Measurements from ENCODE around the gene TNFSF13. TPM values are rescaled to one million over a fixed set of nuclear protein-coding genes. Genes with fewer than 3 reads are reported as not detected.
A peak's percentile ranks its signal among the peaks of the same experiment; 100 is the strongest.
"Not testable (repeated sequence)": the region's sequence is repeated elsewhere in the genome, so short reads cannot be mapped to it uniquely, and the experiment has no call there.

The TNFSF13 gene
- total RNA-seq, 2 experiments from 2014 or later = 2.1 to 2.6 TPM

DNA sequence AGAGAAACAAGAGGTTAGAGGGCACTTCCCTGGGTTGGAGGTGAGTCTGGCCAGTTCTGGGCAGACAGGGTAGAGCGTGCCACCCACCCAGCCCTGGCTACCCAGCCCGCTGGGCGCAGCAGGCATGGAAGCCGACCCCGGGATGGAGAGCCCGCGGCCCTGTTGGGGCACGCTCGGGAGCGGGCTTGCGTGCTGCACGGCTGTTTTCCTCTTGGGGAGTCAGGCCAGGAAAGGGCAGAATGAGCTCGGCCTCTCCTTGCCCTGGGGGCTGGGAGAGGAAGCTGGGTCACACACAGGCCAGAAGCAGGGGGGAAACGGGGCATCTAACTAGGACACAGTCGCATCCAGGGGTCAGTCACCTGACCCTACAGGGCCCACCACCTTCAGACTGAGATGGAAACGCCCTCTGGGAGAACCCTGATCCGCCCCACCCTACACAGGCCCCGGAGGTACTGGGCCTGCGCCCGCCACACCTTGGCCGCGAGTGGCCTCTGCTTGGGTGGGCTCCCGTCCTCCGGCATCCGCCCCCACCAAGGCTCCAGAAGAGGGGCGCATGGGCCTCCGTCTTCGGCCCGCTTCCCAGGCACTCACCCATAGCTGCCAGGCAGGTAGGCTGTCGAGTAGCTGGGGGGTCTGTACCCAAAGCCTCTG is 30.1 kb downstream of the TNFSF13 start:
- intact Hi-C loops (cut with micrococcal nuclease) = loop anchor here (1.0 kb wide), 2 partner anchors 74 to 232 kb away; no protein-coding TSS in a partner anchor
- H3K27me3 Mint-ChIP-seq (ENCODE audit: low read depth) = no peaks in the 10 kb centered on the region
- no peak for DNase-seq
- H3K4me3 Mint-ChIP-seq = no peak overlapping the region
- peaks cover 21% of the 10 kb centered on the region for H3K4me1 Mint-ChIP-seq (ENCODE audit: low read depth)
- CTCF ChIA-PET = interaction anchor here (0.6 to 1.9 kb wide), 19 partner anchors 10 to 251 kb away, joined by 3 to 14 read pairs (median 5); partner anchors contain the start of genes FXR2, SAT2 and TMEM95
- peaks cover 33% of the 10 kb centered on the region for H3K36me3 Mint-ChIP-seq (ENCODE audit: low read depth)
- H3K27ac Mint-ChIP-seq = no peak overlapping the region
- H3K9me3 Mint-ChIP-seq = no peaks in the 10 kb centered on the region

DNA sequence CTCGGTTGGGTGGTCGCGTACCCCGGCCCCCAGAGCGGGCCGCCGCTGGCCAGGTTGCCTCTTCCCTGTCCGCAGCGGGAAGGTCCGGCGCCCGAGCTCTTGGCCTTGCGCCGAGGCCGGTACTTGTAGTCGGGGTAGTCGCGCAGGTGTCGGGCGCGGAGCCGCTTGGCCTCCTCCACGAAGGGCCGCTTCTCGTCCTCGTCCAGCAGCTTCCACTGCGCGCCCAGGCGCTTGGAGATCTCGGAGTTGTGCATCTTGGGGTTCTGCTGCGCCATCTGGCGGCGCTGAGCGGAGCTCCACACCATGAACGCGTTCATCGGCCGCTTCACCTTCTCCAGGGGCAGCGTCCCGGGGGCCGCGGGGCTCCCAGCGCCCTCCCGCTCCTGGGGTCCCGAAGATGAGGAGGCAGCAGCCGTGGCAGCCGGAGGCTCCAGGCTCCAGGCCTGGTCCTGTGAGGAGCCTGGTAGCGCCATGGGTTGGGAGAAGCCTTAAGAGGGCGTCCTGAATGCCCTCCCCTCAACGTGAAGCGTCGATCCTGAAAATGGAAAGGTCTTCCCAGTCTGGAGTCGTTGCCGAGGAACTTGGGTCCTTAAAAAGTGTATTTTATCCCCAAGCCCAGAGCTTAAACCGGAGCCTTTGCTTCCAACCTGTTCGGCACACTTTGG is 30.8 kb downstream of the TNFSF13 start:
- DNase-seq = peak; percentile 74
- Mint-ChIP-seq H3K4me3 (no peak overlapping the region), H3K27ac (no peak overlapping the region), H3K4me1 (ENCODE audit: low read depth) (peaks cover 21% of the 10 kb centered on the region), H3K9me3 (no peaks in the 10 kb centered on the region), H3K27me3 (ENCODE audit: low read depth) (no peaks in the 10 kb centered on the region), H3K36me3 (ENCODE audit: low read depth) (peaks cover 31% of the 10 kb centered on the region)
- intact Hi-C loops (cut with micrococcal nuclease) = loop anchor here (1.0 kb wide), 2 partner anchors 75 to 233 kb away; no protein-coding TSS in a partner anchor
- CTCF ChIA-PET = interaction anchor here (0.6 to 1.9 kb wide), 19 partner anchors 10 to 252 kb away, joined by 3 to 14 read pairs (median 5); partner anchors contain the start of genes FXR2, SAT2 and TMEM95

DNA sequence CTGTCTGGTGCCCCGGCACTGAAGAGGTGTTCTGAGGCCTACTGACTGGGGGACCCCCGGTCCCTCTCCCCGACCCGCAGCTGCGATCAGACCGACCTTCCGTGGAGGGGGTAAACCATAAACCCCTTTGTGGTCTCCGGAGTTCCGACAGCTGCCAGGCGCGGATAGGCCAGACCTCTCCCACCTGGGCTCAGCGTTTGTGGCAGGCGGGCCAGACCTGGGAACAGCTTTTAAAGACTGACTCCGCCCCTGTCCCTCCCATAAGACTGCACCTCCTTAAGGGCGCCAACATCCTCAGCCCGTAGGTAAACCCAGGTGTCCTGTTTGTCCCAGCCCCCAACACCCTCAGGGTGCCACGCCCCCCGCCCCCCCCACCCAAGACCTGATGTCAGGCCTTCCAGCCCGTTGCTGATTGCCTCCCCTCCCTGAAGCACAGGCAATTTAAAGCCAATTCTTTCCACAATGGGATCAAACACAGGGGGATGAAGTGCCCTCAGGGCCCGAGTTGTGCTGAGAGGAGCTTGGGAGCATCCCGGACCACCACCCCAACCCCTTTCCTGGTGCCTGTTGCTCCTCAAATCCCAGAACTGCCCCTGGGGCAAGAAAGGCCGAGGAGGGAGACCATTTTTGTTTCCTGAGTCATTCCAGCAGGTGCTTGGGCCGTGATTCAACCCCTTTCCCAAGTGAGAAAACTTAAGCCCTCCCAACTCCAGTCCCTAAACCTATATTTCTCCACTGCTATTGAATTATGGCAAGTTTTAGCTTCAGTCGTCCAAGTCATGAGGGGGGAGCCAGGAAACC is 31.5 kb downstream of the TNFSF13 start, which contains the start of gene SOX15:
TSS of gene SOX15 (minus strand) at position 204 of the 801 bp plus-strand sequence. CDS start 418 bp downstream, outside the sequence.
- peaks cover 28% of the 10 kb centered on the region for H3K36me3 Mint-ChIP-seq (ENCODE audit: low read depth)
- peak within 1 kb of the TSS; percentile 30 for H3K27ac Mint-ChIP-seq
- CTCF ChIA-PET = interaction anchor here (1.0 to 1.9 kb wide), 13 partner anchors 11 to 253 kb away, joined by 3 to 14 read pairs (median 6); partner anchors contain the start of genes FXR2, SAT2 and TMEM95
- peaks cover 13% of the 10 kb centered on the region for H3K4me1 Mint-ChIP-seq (ENCODE audit: low read depth)
- DNase-seq = no peak
- H3K4me3 Mint-ChIP-seq = no peak within 1 kb of the TSS
- no peaks in the 10 kb centered on the region for H3K9me3 Mint-ChIP-seq
- intact Hi-C loops (cut with micrococcal nuclease) = loop anchor here (1.0 kb wide), 2 partner anchors 76 to 234 kb away; no protein-coding TSS in a partner anchor
- no peaks in the 10 kb centered on the region for H3K27me3 Mint-ChIP-seq (ENCODE audit: low read depth)

DNA sequence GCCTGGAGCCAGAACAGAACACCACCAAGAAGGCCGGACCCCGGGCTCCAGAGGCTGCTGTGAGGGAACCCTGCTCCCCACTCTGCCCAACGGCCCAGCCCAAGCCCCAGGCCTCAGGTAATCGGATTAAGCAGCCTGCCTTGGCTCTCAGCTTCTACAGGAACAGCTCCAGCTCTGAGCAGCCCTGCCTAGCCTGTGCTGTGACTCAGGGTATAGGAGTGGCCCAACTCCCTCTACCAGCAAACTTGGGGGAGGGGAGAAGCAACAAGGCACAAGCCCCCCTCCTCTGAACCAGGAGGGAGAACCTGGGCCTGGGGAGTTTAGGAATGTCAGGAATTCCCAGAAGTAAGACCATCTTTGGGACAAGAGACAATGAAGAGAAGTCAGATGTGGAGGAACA is 32.2 kb downstream of the TNFSF13 start:
- H3K36me3 Mint-ChIP-seq (ENCODE audit: low read depth) = peaks cover 31% of the 10 kb centered on the region
- H3K4me3 Mint-ChIP-seq = no peak overlapping the region
- H3K9me3 Mint-ChIP-seq = no peaks in the 10 kb centered on the region
- no peaks in the 10 kb centered on the region for H3K27me3 Mint-ChIP-seq (ENCODE audit: low read depth)
- no peak for DNase-seq
- peak overlapping the region; percentile 30 for H3K27ac Mint-ChIP-seq
- H3K4me1 Mint-ChIP-seq (ENCODE audit: low read depth) = peaks cover 7% of the 10 kb centered on the region
- intact Hi-C loops (cut with micrococcal nuclease) = no loop called here
- CTCF ChIA-PET = no interaction called here

DNA sequence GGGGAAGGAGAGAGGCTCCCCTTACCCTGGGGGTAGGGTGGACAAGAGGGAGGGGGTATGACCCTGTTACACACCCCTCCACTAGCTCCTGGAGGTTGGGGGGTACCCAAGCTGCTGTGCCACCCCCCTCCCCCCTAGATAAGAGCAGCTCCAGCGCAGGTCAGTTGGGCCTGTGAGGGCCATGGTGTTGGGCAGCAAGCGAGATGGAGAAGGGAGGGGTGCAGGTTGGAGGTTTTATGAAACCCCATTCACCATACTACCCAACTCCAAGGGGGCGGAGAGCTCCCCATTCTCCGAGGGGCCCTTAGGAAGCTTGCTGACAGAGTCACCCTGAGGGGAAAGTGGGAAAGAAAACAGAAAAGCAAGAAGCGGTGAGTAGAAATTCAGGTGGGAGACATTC is 33.0 kb downstream of the TNFSF13 start:
- no peak for DNase-seq
- Mint-ChIP-seq H3K27me3 (ENCODE audit: low read depth) (no peaks in the 10 kb centered on the region), H3K9me3 (no peaks in the 10 kb centered on the region), H3K4me3 (no peak overlapping the region), H3K27ac (no peak overlapping the region), H3K36me3 (ENCODE audit: low read depth) (peaks cover 32% of the 10 kb centered on the region), H3K4me1 (ENCODE audit: low read depth) (peaks cover 4% of the 10 kb centered on the region)
- CTCF ChIA-PET = interaction anchor here (0.5 kb wide), 1 partner anchor 46 kb away, joined by 3 read pairs; no protein-coding TSS in a partner anchor
- intact Hi-C loops (cut with micrococcal nuclease) = no loop called here

DNA sequence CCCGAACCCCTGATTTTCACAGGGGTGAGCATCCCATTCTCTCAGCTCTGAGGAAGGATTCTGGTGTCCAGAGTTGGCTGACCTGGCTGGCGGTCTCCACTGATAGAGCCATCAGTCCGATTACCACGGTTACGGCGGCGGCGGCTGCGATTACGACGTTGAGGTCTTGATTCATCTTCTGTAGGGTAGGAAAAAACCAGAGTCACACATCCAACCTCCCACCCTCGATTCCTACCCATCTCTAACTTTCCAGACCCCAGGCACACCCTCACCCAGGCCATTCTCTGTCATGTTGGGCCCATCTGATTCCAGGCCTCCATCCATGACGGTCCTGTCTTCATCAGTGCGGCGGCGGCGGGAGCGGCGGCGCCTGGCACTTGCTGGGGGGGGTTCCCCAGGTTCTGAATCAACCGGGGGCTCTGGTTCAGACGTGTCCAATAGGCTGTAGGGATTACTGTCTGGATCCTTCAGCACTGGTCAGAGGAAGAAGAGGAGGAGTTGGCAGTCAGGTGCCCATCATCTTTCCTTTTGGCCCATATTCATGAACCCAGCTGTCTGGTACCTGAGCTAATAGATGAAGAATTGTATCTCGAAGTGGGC is 34.0 kb downstream of the TNFSF13 start:
- Mint-ChIP-seq H3K4me3 (no peak overlapping the region), H3K27ac (no peak overlapping the region), H3K27me3 (ENCODE audit: low read depth) (no peaks in the 10 kb centered on the region), H3K4me1 (ENCODE audit: low read depth) (peaks cover 2% of the 10 kb centered on the region), H3K9me3 (no peaks in the 10 kb centered on the region), H3K36me3 (ENCODE audit: low read depth) (peaks cover 37% of the 10 kb centered on the region)
- CTCF ChIA-PET = no interaction called here
- DNase-seq = no peak
- intact Hi-C loops (cut with micrococcal nuclease) = no loop called here

DNA sequence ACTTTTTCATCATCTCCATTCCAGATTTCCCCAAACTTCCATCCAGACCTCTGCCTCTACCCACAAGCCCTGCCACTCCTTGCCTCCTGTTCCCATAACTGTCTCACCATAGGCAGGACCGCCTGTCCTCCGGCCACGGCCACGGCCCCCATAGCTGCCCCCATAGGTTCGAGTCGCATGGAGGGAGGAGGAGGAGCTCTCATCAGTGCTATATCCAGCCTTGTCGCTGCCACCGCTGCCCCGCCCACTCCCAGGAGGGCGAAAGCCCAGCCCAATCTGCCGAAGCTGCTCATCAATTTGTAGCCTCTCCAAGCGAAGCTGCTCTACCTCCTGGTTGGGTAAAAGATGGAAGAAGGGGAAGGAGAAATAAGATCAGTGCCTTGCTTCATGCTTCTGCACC is 34.7 kb downstream of the TNFSF13 start:
- peaks cover 35% of the 10 kb centered on the region for H3K36me3 Mint-ChIP-seq (ENCODE audit: low read depth)
- CTCF ChIA-PET = interaction anchor here (1.4 kb wide), 1 partner anchor 8 kb away, joined by 3 read pairs; no protein-coding TSS in a partner anchor
- no peak for DNase-seq
- intact Hi-C loops (cut with micrococcal nuclease) = no loop called here
- H3K4me3 Mint-ChIP-seq = no peak overlapping the region
- H3K4me1 Mint-ChIP-seq (ENCODE audit: low read depth) = peaks cover 2% of the 10 kb centered on the region
- no peaks in the 10 kb centered on the region for H3K27me3 Mint-ChIP-seq (ENCODE audit: low read depth)
- H3K9me3 Mint-ChIP-seq = no peaks in the 10 kb centered on the region
- H3K27ac Mint-ChIP-seq = no peak overlapping the region

DNA sequence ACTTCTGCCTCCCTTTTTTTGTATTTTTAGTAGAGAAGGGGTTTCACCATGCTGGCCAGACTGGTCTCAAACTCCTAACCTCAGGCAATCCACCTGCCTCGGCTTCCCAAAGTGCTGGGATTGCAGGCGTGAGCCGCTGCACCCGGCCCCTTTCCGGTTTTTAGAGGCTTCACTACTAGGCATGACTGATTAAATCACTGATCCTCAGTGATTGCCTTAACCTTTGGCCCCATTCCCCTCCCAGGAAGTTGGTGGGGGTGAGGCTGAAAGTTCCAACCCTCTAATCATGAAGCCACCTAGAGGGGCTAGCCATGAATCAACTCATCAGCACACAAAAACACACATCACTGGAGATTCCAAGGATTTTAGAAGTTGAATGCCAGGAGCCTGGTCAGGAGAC is 39.0 kb downstream of the TNFSF13 start:
- H3K4me1 Mint-ChIP-seq (ENCODE audit: low read depth); H3K4me3 Mint-ChIP-seq; CTCF ChIA-PET; intact Hi-C loops (cut with micrococcal nuclease); H3K27ac Mint-ChIP-seq; DNase-seq; H3K27me3 Mint-ChIP-seq (ENCODE audit: low read depth); H3K9me3 Mint-ChIP-seq: not testable (repeated sequence)
- peaks cover 33% of the 10 kb centered on the region for H3K36me3 Mint-ChIP-seq (ENCODE audit: low read depth)

DNA sequence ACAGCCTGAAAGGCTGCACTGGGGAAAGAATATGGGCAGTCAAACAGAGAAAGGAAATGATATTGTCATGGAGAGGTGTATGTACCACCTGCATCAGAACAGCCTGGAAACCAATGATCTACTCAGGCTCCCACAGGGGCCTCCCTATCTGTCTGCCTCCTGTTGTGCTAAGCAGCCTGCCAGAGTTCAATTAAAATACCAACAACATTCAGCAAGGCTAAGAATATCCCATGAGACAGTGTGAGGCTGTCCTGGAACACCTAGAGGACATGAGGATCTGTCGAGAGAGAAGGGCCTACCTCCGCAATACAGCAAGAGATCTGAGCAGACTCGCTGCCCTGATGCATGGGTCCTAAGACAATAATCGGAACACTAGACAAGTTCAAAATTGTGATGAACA is 47.7 kb downstream of the TNFSF13 start:
- no peak for DNase-seq
- Mint-ChIP-seq H3K4me3 (no peak overlapping the region), H3K4me1 (ENCODE audit: low read depth) (peaks cover 16% of the 10 kb centered on the region), H3K9me3 (no peaks in the 10 kb centered on the region), H3K27ac (no peak overlapping the region), H3K27me3 (ENCODE audit: low read depth) (no peaks in the 10 kb centered on the region), H3K36me3 (ENCODE audit: low read depth) (peaks cover 20% of the 10 kb centered on the region)
- CTCF ChIA-PET = no interaction called here
- intact Hi-C loops (cut with micrococcal nuclease) = no loop called here

DNA sequence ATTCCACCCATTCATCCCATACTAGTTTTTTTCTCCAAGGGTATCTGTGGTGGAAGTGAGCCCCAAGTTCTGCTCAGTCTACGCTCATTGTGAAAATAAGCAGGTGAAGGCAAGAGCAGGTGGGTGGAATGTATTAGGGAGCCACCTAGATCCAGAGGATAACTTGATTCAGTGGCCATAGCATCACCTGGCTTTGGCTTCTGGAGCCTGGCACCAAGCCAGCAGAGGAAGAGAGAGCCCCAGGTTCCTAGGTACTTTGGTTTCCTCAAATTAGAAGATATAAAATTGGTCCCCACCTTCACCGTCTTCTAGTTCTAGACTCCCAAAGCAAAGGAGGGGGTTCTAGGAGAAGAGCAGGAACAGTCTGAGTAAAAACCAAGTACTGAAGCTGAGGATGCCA is 52.1 kb downstream of the TNFSF13 start:
- peaks cover 4% of the 10 kb centered on the region for H3K36me3 Mint-ChIP-seq (ENCODE audit: low read depth)
- no peak for DNase-seq
- H3K9me3 Mint-ChIP-seq = no peaks in the 10 kb centered on the region
- no peak overlapping the region for H3K27ac Mint-ChIP-seq
- intact Hi-C loops (cut with micrococcal nuclease) = loop anchor here (10.0 kb wide), 1 partner anchor 544 kb away; the partner anchor contains the start of gene PER1
- H3K4me1 Mint-ChIP-seq (ENCODE audit: low read depth) = peaks cover 39% of the 10 kb centered on the region
- H3K4me3 Mint-ChIP-seq = no peak overlapping the region
- H3K27me3 Mint-ChIP-seq (ENCODE audit: low read depth) = no peaks in the 10 kb centered on the region
- CTCF ChIA-PET = interaction anchor here (0.7 kb wide), 1 partner anchor 57 kb away, joined by 4 read pairs; no protein-coding TSS in a partner anchor

Measured in activated naive CD4-positive, alpha-beta T cell treated with anti-CD3 and anti-CD28 coated beads for 36 hours (primary cell).